Subcutaneous adipose tissue (tissue), 4 donors: Measurements from ENCODE around the gene DGKB. TPM values are rescaled to one million over a fixed set of nuclear protein-coding genes. Genes with fewer than 3 reads are reported as not detected.

Experiments used
- CTCF ChIP-seq: fragments of 450-650 bp; IDR thresholded peaks from one replicate; pipeline ENCODE4 v1.5.1; 2016; ENCODE audit warnings: low read depth, mild to moderate bottlenecking, control low read depth, antibody characterized with exemption, moderate library complexity
- total RNA-seq, 4 donors: library from RNA; depleted of rRNA; stranded (reverse); fragments of >200 nt; gene quantifications; one replicate each; pipeline ENCODE4 v1.1.0, GENCODE V29; 2016

Gene DGKB
- total RNA-seq, 4 donors from 2014 or later, result 0.17 TPM; not detected in 3

DNA sequence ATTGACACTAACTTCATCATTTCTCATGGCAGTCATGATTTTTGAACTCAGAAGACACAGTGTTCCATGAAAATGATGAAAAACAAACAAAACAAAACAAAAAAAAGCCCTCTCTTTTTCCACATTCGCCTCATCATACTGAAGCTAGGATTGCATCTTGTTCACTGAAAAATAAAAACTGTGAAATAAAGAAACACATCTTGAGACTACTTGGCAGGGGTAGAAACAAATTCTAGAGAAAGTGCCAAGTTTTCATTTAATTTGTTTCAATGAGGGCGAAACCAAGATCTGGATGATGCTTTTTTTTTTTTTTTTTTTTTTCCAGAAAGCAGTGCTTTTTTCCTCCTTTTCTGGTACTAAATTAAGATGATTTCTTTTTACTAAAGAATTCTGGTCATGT, 562.7 kb downstream of the DGKB start:
- TF ChIP-seq CTCF, result no peak

DNA sequence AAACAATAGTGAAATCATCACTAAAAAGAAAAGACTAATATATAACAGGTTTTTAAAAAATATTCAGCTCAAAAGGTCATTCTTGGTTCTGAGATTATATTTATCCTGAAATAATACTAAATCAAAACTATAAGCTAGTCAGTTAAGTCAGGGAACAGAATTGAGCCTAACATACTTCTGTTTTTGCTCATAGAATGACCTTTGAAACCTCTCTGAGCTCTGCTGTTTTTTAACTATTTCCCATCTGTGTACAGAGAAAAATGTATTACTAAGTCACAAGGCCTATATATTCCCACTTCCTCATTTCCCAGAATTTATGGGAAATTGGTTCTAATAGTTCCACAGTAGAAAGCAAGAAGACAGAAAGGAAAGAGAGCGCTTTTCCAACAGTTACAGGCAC, 566.3 kb downstream of the DGKB start:
- TF ChIP-seq CTCF, result no peak

- TF ChIP-seq CTCF, result no peak
Measured at GRCh38 chr7:14332155-14332554, 570.4 kb downstream of the DGKB start.

DNA sequence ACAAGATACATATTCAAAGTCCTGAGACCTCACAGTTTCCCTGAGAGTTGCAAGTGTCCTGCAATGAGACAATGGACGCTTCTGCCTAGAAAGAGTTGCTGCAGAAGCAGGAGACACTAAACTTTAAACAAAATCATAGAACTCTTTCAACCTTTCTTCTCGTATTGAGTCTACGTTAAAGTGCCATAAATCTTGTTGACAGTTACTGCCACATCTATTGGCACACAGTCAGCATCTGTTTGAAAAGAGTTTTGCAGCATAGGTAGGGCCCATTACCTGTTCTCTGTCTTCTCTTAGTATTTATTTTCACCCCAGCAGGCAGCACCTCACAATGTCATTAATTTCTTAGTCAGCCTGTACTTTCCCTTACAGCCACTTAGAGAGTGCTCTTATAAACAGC, 577.8 kb downstream of the DGKB start:
- no peak for TF ChIP-seq CTCF

- no peak for TF ChIP-seq CTCF
Measured at GRCh38 chr7:14322724-14323123, 579.8 kb downstream of the DGKB start.

DNA sequence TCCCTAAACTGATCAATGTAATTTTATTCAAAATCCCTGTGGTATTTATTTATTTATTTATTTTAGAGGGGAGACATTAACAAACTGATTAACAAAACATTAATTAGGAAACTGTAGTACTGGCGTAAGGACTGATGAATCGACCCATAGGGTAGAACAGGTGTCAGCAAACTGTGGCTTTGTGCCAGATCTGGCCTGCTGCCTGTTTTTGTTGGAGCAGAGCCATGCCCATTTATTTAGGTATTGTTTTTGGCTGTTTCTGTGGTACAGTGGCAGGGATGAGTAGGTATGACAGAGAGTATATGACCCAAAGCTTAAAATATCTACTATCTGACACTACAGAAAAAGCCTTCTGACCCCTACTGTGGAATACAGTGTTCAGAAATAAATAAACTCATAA, 580.6 kb downstream of the DGKB start:
- no peak for TF ChIP-seq CTCF

- TF ChIP-seq CTCF, result no peak
Measured at GRCh38 chr7:14309432-14309831, 593.1 kb downstream of the DGKB start.
